Panc1 (cell line): ENCODE measurements around the gene ASCC1. TPM values are rescaled to one million over a fixed set of nuclear protein-coding genes. Genes with fewer than 3 reads are reported as not detected.

Experiments
- ATAC-seq: fragments of 200-7000 bp; cut with Tn5 transposase; 2 replicates; pipeline ENCODE4 v1.9.1; 2020; ENCODE audit warnings: mild to moderate bottlenecking, moderate library complexity
- BruUV-seq: library from RNA; stranded (reverse); fragments of 400-500 nt; replicated peaks from 2 replicates; lab custom pipeline; 2021; lab: Mats Ljungman, UMichigan
- CTCF ChIA-PET: fragments of 300-600 bp; sonication (Branson Sonifier 250); formaldehyde crosslinking; loops from one replicate; lab custom pipeline; 2022; ENCODE audit warnings: antibody characterized with exemption; lab: Charles Lee
- POLR2A ChIA-PET: fragments of 300-600 bp; sonication (Branson Sonifier 250); formaldehyde crosslinking; loops from one replicate; lab custom pipeline; 2022; ENCODE audit warnings: antibody characterized with exemption; lab: Charles Lee
- DNase-seq: peaks from one replicate; pipeline ENCODE4 v3.0.0-alpha.2; 2010; ENCODE audit warnings: low read depth, low spot score
- H3K27ac ChIP-seq: 2 replicates; pipeline ENCODE4 v1.5.1; 2011; ENCODE audit warnings: mild to moderate bottlenecking, low read length, inconsistent platforms
- H3K27me3 ChIP-seq: fragments of 200-500 bp; sonication (Bioruptor generic); 2 replicates; pipeline ENCODE4 v1.6.0; 2014; ENCODE audit warnings: low read length, inconsistent platforms; ENCODE audit not compliant: control insufficient read depth, insufficient read depth
- H3K36me3 ChIP-seq: fragments of 200-500 bp; sonication (Bioruptor generic); 2 replicates; pipeline ENCODE4 v1.5.1; 2014; ENCODE audit warnings: inconsistent platforms, mild to moderate bottlenecking, low read length, moderate library complexity; ENCODE audit not compliant: control insufficient read depth, insufficient read depth
- H3K4me1 ChIP-seq: 2 replicates; pipeline ENCODE4 v1.5.1; 2011; ENCODE audit warnings: inconsistent platforms, mild to moderate bottlenecking, low read length, moderate library complexity; ENCODE audit not compliant: control insufficient read depth, insufficient read depth
- H3K4me3 ChIP-seq, 2 experiments: 2 replicates each; pipeline ENCODE4 v1.5.1; 2011 to 2012; ENCODE audit warnings: low read depth in 2 of 2, low read length in 2 of 2, mild to moderate bottlenecking in 2 of 2, inconsistent platforms in 1 of 2, moderate library complexity in 1 of 2
- H3K9me3 ChIP-seq: fragments of 200-500 bp; sonication (Bioruptor generic); 2 replicates; pipeline ENCODE4 v1.5.1; 2014; ENCODE audit warnings: low read depth, mild to moderate bottlenecking, inconsistent platforms, low read length, moderate library complexity; ENCODE audit not compliant: control insufficient read depth, insufficient read depth
- CTCF ChIP-seq: fragments of 450-650 bp; IDR thresholded peaks from 2 replicates; pipeline ENCODE4 v1.5.1; 2017; ENCODE audit warnings: mild to moderate bottlenecking
- POLR2AphosphoS5 ChIP-seq: IDR thresholded peaks from 2 replicates; pipeline ENCODE4 v1.6.1; 2012; ENCODE audit warnings: mild to moderate bottlenecking, low read depth, low read length, moderate library complexity
- REST ChIP-seq, 2 experiments: IDR thresholded peaks; 2 replicates each; pipeline ENCODE4 v1.6.1; 2011 to 2012; ENCODE audit warnings: low read depth in 2 of 2, control low read depth in 1 of 2, low read length in 1 of 2, mild to moderate bottlenecking in 1 of 2, moderate library complexity in 1 of 2; ENCODE audit not compliant: insufficient read depth in 1 of 2
- SIN3A ChIP-seq: IDR thresholded peaks from 2 replicates; pipeline ENCODE4 v1.6.1; 2012; ENCODE audit warnings: low read depth, mild to moderate bottlenecking, low read length, moderate library complexity, borderline replicate concordance; ENCODE audit not compliant: insufficient read depth
- TCF7L2 ChIP-seq: IDR thresholded peaks from 2 replicates; pipeline ENCODE4 v1.6.1; 2011; ENCODE audit warnings: mild to moderate bottlenecking, low read depth, low read length, inconsistent platforms
- in situ Hi-C: cut with HindIII; loops from 2 replicates; pipeline ENCODE4 v1.10.0; 2016; ENCODE audit warnings: low sequenced_read_pairs, low pct_unique_long_range_greater_than_20kb
- intact Hi-C: fragments of 100-400 bp; cut with micrococcal nuclease; formaldehyde crosslinking; loops from one replicate; pipeline ENCODE4 v1.10.0; 2022; ENCODE audit not compliant: unreplicated experiment
- total RNA-seq: library from RNA; stranded (reverse); gene quantifications from one replicate; pipeline ENCODE4 v1.2.1, GENCODE V29; 2021; ENCODE audit not compliant: unreplicated experiment

ASCC1 gene
- total RNA-seq, 1 experiment from 2014 or later, result 114 TPM

GRCh38 chr10:72114706-72115450 lies 101.2 kb downstream of the ASCC1 start:
- Histone ChIP-seq H3K27me3 (no peaks in the 10 kb centered on the region), H3K36me3 (peaks cover 10% of the 10 kb centered on the region), H3K4me3 (no peak overlapping the region), H3K27ac (no peak overlapping the region), H3K9me3 (peaks cover 12% of the 10 kb centered on the region; the same call in 1 of the 2 replicates), H3K4me1 (peaks cover 3% of the 10 kb centered on the region)
- BruUV-seq, result no TSS peak
- TF ChIP-seq SIN3A (no peak), CTCF (no peak), POLR2AphosphoS5 (no peak), REST (IDR thresholded peaks at IDR 0.05; ENCODE audit: insufficient read depth in 1 of 2, low read depth in 2 of 2, low read length in 1 of 2) (no peak), TCF7L2 (no peak)
- ChIA-PET CTCF (no interaction called here), POLR2A (interaction anchor here (0.6 kb wide), 1 partner anchor 272 kb away, joined by 3 read pairs; no protein-coding TSS in a partner anchor)
- ATAC-seq, result no peak
- intact Hi-C loops, result no loop called here
- DNase-seq, result no peak
- in situ Hi-C loops, result no loop called here

- peaks cover 36% of the 10 kb centered on the region for H3K4me1 ChIP-seq
- no peak for TF ChIP-seq REST (IDR thresholded peaks at IDR 0.05; ENCODE audit: insufficient read depth in 1 of 2, low read depth in 2 of 2, low read length in 1 of 2)
- TF ChIP-seq TCF7L2, result no peak
- TF ChIP-seq CTCF, result no peak
- TF ChIP-seq SIN3A, result no peak
- no peak overlapping the region; the same call in 1 of the 2 replicates for H3K27ac ChIP-seq
- no peaks in the 10 kb centered on the region for H3K27me3 ChIP-seq
- no TSS peak for BruUV-seq
- no peaks in the 10 kb centered on the region for H3K9me3 ChIP-seq
- CTCF ChIA-PET, result no interaction called here
- H3K36me3 ChIP-seq, result no peaks in the 10 kb centered on the region; the same call in 1 of the 2 replicates
- intact Hi-C loops (no loop called here), in situ Hi-C loops (no loop called here)
- POLR2A ChIA-PET, result no interaction called here
- ATAC-seq (no peak), DNase-seq (no peak)
- no peak overlapping the region for H3K4me3 ChIP-seq
Measured at GRCh38 chr10:72110673-72111401, 105.2 kb downstream of the ASCC1 start.
